Astrocyte (in vitro differentiated cells and primary cell): Measurements from ENCODE around the gene PRUNE1.

Experiments used
- CTCF ChIP-seq: IDR thresholded peaks from 2 replicates; pipeline ENCODE4 v1.5.1; 2011; ENCODE audit warnings: low read depth, mild to moderate bottlenecking, inconsistent platforms, low read length, moderate library complexity; ENCODE audit not compliant: insufficient read depth
- EZH2 ChIP-seq: IDR thresholded peaks from 2 replicates; pipeline ENCODE4 v1.6.1; 2012; ENCODE audit warnings: mild to moderate bottlenecking, low read length, inconsistent platforms; ENCODE audit not compliant: insufficient read depth

- no peak for TF ChIP-seq CTCF
- TF ChIP-seq EZH2, result no peak
Measured at GRCh38 chr1:151037032-151037431, 28.8 kb downstream of the PRUNE1 start.
